Urothelium cell line (cell line): ENCODE results near the gene ACSS1.

Experiments
- DNase-seq: peaks from one replicate; pipeline ENCODE4 v3.0.0; 2011; ENCODE audit warnings: low spot score, mixed read lengths
- FAIRE-seq: peaks from 2 replicates; lab custom pipeline; 2011; peaks lifted over from hg19 to GRCh38; lab: Jason Lieb, UNC

ACSS1 gene

GRCh38 chr20:24961384-24962181 lies 96.4 kb downstream of the ACSS1 start:
- DNase-seq (no peak), FAIRE-seq (no peak)

- DNase-seq = no peak
- FAIRE-seq = no peak
Measured at GRCh38 chr20:24960861-24961260, 97.1 kb downstream of the ACSS1 start.

GRCh38 chr20:24960302-24960801 lies 97.6 kb downstream of the ACSS1 start:
- FAIRE-seq = no peak
- no peak for DNase-seq

- no peak for DNase-seq
- FAIRE-seq = no peak
Measured at GRCh38 chr20:24959591-24960301, 98.2 kb downstream of the ACSS1 start.

GRCh38 chr20:24958506-24959385 lies 99.2 kb downstream of the ACSS1 start:
- FAIRE-seq (no peak), DNase-seq (no peak)

- DNase-seq (no peak), FAIRE-seq (no peak)
Measured at GRCh38 chr20:24957326-24958016, 100.5 kb downstream of the ACSS1 start.
